GM21447 (cell line): Measurements from ENCODE around the gene COG1.

Experiments used
- ATAC-seq: cut with Tn5 transposase; IDR thresholded peaks from one replicate; pipeline ENCODE4 v1.9.1; 2021; ENCODE audit not compliant: unreplicated experiment

COG1 gene

GRCh38 chr17:73226556-73227172 is 33.8 kb downstream of the COG1 start:
- ATAC-seq = no peak

- no peak for ATAC-seq
Measured at GRCh38 chr17:73227379-73227778, 34.5 kb downstream of the COG1 start.

- ATAC-seq = no peak
Measured at GRCh38 chr17:73227944-73228343, 35.1 kb downstream of the COG1 start.

GRCh38 chr17:73228748-73229236 is 35.9 kb downstream of the COG1 start:
- no peak for ATAC-seq

GRCh38 chr17:73230088-73230487 is 37.2 kb downstream of the COG1 start:
- no peak for ATAC-seq

- ATAC-seq = no peak
Measured at GRCh38 chr17:73231395-73231794, 38.5 kb downstream of the COG1 start.

- peak; percentile 72 for ATAC-seq
Measured at GRCh38 chr17:73231841-73232586, 39.2 kb downstream of the COG1 start.

GRCh38 chr17:73232587-73233373 is 39.9 kb downstream of the COG1 start:
- peak; percentile 18 for ATAC-seq

- ATAC-seq = no peak
Measured at GRCh38 chr17:73234736-73235135, 41.9 kb downstream of the COG1 start.

- no peak for ATAC-seq
Measured at GRCh38 chr17:73237714-73238113, 44.9 kb downstream of the COG1 start.

GRCh38 chr17:73240561-73240960 is 47.7 kb downstream of the COG1 start:
- ATAC-seq = no peak

GRCh38 chr17:73247726-73248125 is 54.9 kb downstream of the COG1 start:
- no peak for ATAC-seq

GRCh38 chr17:73248532-73248931 is 55.7 kb downstream of the COG1 start:
- ATAC-seq = no peak

- no peak for ATAC-seq
Measured at GRCh38 chr17:73249700-73250099, 56.8 kb downstream of the COG1 start.

GRCh38 chr17:73250851-73251640 is 58.2 kb downstream of the COG1 start:
- ATAC-seq = no peak

- ATAC-seq = no peak
Measured at GRCh38 chr17:73251871-73252270, 59.0 kb downstream of the COG1 start.

- ATAC-seq = no peak
Measured at GRCh38 chr17:73255671-73256181, 62.9 kb downstream of the COG1 start.

- ATAC-seq = no peak
Measured at GRCh38 chr17:73256220-73256619, 63.4 kb downstream of the COG1 start.

- ATAC-seq = no peak
Measured at GRCh38 chr17:73257516-73257915, 64.7 kb downstream of the COG1 start.
